Stimulated activated CD4-positive, alpha-beta T cell treated with anti-CD3 and anti-CD28 coated beads, Interleukin-4, amount 100 ng/mL, for 24 hours (primary cell): ENCODE measurements around the gene MRPS18A.
"Not testable (repeated sequence)": the region's sequence is repeated elsewhere in the genome, so short reads cannot be mapped to it uniquely, and the experiment has no call there.

ENCODE experiments used
- DNase-seq: peaks from one replicate; pipeline ENCODE4 v3.0.0-alpha.2; 2020

MRPS18A gene

GRCh38 chr6:43669050-43669921 lies 18.3 kb downstream of the MRPS18A start:
- DNase-seq, result no peak

GRCh38 chr6:43668151-43669028 lies 19.2 kb downstream of the MRPS18A start:
- DNase-seq, result peak; percentile 40

GRCh38 chr6:43667245-43668150 lies 20.1 kb downstream of the MRPS18A start:
- peak; percentile 86 for DNase-seq

GRCh38 chr6:43666196-43666920 lies 21.2 kb downstream of the MRPS18A start:
- no peak for DNase-seq

- no peak for DNase-seq
Measured at GRCh38 chr6:43665376-43665775, 22.2 kb downstream of the MRPS18A start.

- not testable (repeated sequence) for DNase-seq
Measured at GRCh38 chr6:43662948-43663347, 24.6 kb downstream of the MRPS18A start.

- no peak for DNase-seq
Measured at GRCh38 chr6:43658161-43658560, 29.4 kb downstream of the MRPS18A start.

- no peak for DNase-seq
Measured at GRCh38 chr6:43657221-43657802, 30.3 kb downstream of the MRPS18A start.

GRCh38 chr6:43652822-43653221 lies 34.8 kb downstream of the MRPS18A start:
- DNase-seq, result not testable (repeated sequence)

- no peak for DNase-seq
Measured at GRCh38 chr6:43648248-43648647, 39.3 kb downstream of the MRPS18A start.

GRCh38 chr6:43647613-43648012 lies 40.0 kb downstream of the MRPS18A start:
- no peak for DNase-seq

GRCh38 chr6:43645613-43645964 lies 42.0 kb downstream of the MRPS18A start:
- DNase-seq, result no peak

- peak; percentile 66 for DNase-seq
Measured at GRCh38 chr6:43644940-43645612, 42.5 kb downstream of the MRPS18A start, which contains the start of gene RSPH9. RSPH9 (plus strand) TSS chr6:43645036; CDS start chr6:43645099, 63 bp downstream.

- DNase-seq, result no peak
Measured at GRCh38 chr6:43639984-43640800, 47.4 kb downstream of the MRPS18A start.

GRCh38 chr6:43636308-43636659 lies 51.3 kb downstream of the MRPS18A start:
- peak; percentile 9 for DNase-seq

GRCh38 chr6:43635387-43636307 lies 51.9 kb downstream of the MRPS18A start, which contains the start of gene MAD2L1BP:
MAD2L1BP (plus strand) TSS chr6:43635840; CDS start chr6:43635876, 36 bp downstream.
- peak; percentile 88 for DNase-seq

- DNase-seq, result no peak
Measured at GRCh38 chr6:43634702-43635303, 52.8 kb downstream of the MRPS18A start.

- DNase-seq, result not testable (repeated sequence)
Measured at GRCh38 chr6:43633002-43633401, 54.6 kb downstream of the MRPS18A start.
